ENCODE data around the gene TCF20.

The TCF20 gene

GRCh38 chr22:42283278-42284201 is 13.1 kb upstream of the TCF20 start:
- peak overlapping the region in 4 of 7 experiments; percentile 9 to 39 (median 26) for H3K4me3 ChIP-seq
- H3K27ac ChIP-seq: no peak overlapping the region

DNA sequence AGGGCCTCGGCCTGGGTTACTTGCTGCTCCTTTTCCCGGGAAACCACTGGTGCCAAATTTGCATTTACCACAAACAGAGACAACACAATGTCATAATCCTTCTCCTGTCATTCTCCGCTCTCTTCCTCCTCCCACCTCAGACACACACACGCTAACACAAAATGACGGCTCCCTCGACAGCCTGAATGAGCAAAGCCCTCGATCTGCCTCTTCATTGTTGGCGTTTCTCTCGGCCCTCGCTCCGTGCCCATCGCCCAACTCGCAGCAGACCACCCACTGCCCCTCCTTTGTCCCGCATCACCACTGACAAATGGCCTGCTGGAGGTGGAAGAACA is 12.5 kb upstream of the TCF20 start:
- H3K4me3 ChIP-seq: peak overlapping the region in 3 of 7 experiments; percentile 23 to 39 (median 30)
- no peak overlapping the region for H3K27ac ChIP-seq

DNA sequence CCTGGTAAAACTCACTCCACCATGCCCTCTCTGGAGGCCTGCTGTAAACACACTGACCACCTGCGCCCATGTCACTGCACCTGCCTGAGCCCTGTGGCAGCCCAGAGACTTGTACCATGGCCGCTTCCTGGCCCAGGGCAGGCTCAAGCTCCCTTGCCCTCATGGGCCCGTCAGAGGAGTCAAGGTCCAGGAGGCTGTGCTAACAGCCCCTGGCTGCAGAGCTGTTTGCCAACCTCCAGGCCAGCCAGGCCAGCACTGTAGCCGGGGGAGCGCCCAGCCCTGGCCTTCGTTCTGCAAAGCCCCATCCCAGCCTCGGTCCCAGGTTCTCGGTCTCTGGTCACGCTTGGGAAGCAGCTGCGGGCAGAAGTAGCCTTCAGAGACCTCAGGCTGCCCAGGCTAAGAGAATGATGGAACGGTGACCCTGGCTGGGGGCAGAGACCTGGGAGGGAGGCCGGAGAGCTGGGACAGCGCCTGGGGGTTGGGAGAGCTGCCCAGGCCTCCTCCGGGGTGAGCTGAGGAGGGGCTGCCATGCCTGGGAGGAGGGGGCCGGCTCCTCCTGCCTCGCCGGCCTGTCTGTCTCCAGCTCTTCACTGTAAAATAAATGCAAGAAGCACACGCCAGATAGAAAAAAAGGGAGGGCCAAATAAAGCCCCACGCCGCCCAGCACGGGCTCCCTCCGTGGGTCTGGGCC is 11.9 kb upstream of the TCF20 start:
- Histone ChIP-seq H3K4me3 (no peak overlapping the region), H3K27ac (no peak overlapping the region)

- no peak overlapping the region for H3K4me3 ChIP-seq
- no peak overlapping the region for H3K27ac ChIP-seq
Observed at GRCh38 chr22:42281706-42282251, 11.3 kb upstream of the TCF20 start.

- Histone ChIP-seq H3K27ac (no peak overlapping the region), H3K4me3 (no peak overlapping the region)
Observed at GRCh38 chr22:42281284-42281683, 10.8 kb upstream of the TCF20 start.

DNA sequence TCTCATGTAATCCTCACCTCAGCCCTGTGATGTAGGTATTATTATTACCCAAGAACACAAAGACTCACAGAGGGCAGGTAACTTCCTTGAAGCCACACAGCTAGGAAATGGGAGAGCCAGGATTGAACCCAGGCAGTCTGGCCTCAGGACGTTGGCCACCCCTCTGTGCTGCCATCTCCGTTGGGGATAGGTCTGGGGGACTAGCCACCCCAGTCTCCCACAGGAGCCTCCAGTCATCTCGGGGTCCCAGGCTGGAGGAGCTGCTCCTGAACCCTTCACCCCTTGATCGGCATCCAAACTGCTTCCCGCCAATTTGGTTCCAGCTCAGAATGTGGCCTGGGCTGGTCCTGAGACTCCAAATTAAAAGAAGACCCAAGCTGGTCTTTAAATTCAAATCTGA is 10.4 kb upstream of the TCF20 start:
- Histone ChIP-seq H3K4me3 (no peak overlapping the region), H3K27ac (no peak overlapping the region)

- H3K4me3 ChIP-seq: no peak overlapping the region
Observed at GRCh38 chr22:42280140-42280539, 9.7 kb upstream of the TCF20 start.

DNA sequence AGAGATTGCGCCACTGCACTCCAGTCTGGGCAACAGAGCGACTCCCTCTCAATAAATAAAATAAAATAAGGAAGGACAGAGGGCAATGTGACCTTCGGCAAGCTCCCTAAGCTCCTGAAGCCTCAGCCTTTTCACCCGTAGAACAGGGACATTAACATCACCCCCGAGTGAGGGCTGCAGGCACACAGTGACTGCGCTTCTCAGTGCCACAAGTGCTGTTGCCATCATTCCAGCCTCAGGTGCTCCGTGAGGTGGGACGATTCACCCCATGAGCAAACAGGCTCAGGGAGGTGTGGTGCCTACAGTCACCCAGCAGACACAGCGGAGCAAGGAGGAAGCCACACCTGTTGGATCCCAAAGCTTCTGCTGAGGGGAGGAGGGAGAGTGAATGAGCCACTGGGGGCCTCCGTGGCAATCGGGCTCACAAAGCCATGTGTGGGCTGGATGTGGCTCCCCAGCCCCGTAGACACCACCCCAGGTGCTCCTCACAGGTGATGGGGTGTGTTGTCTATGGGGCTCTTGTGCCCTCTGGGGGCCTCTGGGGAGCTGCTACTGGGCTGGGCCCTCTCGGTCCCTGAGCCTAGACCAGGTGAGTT is 9.1 kb upstream of the TCF20 start:
- H3K27ac ChIP-seq: no peak overlapping the region
- H3K4me3 ChIP-seq: no peak overlapping the region

More at GRCh38 chr22:42280140-42280539, 9.7 kb upstream of the TCF20 start:
- H3K27ac ChIP-seq: no peak overlapping the region

DNA sequence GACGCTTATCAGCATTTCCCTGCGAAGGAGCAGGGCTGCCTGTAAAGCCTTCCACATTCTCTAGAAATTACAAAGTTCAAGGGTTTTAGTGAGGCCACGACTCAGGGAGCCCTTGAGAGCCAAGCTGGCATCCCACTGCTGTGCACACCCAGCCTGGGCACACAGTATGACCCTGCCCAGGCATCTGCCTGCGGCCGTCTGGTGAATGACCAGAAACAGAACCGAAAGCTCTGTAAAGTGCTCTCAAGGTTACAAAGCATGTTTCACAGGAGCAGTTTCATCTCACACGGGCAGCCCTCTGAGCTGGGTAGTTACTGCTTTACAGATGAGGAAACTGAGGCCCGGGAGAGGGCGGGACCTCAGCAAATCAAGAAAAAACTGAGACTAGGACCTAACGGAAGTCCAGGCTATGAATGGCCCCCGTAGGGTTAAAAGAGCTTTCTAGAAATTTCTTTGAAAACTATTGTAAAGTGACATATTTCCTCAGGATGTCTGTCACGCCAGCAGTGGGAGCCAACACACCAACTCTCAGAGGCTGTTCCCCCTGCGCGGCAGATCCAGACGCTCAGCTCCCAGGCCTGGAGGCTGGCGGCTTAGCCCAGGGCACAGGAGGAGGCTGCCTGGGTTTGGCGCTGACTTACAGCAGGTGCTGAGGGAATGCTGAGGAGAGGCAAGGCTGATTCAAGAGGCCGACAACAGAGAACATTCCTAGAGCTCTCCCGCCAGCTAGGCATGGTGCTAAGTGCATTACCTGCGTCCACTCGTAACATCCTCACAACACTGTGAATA is 7.7 kb upstream of the TCF20 start:
- Histone ChIP-seq H3K27ac (no peak overlapping the region), H3K4me3 (no peak overlapping the region)

- Histone ChIP-seq H3K27ac (no peak overlapping the region), H3K4me3 (no peak overlapping the region)
Observed at GRCh38 chr22:42277232-42277753, 6.8 kb upstream of the TCF20 start.

- H3K27ac ChIP-seq: peak overlapping the region in 1 of 21 experiments; percentile 3
- H3K4me3 ChIP-seq: no peak overlapping the region
Observed at GRCh38 chr22:42275970-42276369, 5.5 kb upstream of the TCF20 start.

GRCh38 chr22:42275176-42275575 is 4.7 kb upstream of the TCF20 start:
- H3K4me3 ChIP-seq: no peak overlapping the region
- no peak overlapping the region for H3K27ac ChIP-seq

GRCh38 chr22:42273855-42274451 is 3.5 kb upstream of the TCF20 start:
- H3K27ac ChIP-seq: no peak overlapping the region

GRCh38 chr22:42272431-42272999 is 2.1 kb upstream of the TCF20 start:
- peak overlapping the region in 6 of 21 experiments; percentile 1 to 61 (median 20) for H3K27ac ChIP-seq
- H3K4me3 ChIP-seq: no peak overlapping the region

More at GRCh38 chr22:42273855-42274451, 3.5 kb upstream of the TCF20 start:
- no peak overlapping the region for H3K4me3 ChIP-seq

- peak overlapping the region in 7 of 21 experiments; percentile 1 to 61 (median 21) for H3K27ac ChIP-seq
- no peak overlapping the region for H3K4me3 ChIP-seq
Observed at GRCh38 chr22:42271906-42272305, 1.5 kb upstream of the TCF20 start.

DNA sequence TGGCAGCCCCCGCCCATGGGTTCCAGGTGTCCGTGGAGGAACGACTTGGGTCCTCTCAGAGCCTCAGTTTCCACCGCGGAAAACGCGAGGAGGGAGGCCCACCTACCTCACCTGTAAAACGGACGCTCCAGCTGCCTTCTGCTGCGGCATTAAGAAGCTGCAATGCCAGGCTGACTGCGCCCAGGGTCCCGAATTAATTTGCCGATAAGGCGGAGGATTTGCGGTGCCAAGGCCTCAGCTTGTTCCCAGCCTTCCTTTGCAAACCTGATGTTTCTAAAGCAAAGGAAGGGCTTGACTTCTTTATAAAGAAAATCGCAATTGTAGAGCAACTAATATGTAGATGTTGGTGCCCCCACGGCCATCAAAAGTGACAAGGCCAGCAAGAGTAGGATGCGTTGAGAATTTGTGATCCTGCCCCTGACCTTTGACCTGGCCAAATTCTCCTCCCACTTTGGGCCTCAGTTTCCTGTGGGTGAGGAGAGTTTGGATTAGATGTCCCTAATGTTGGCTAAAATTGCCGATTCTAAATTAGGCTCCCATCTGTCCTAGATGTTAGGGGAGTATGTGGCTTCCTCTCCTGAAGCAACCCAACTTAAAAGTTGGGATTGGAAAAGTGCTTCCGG is 849 bp upstream of the TCF20 start:
- H3K4me3 ChIP-seq: peak overlapping the region; percentile 95 to 99 (median 98)
- H3K27ac ChIP-seq: peak overlapping the region in 17 of 21 experiments; percentile 42 to 97 (median 74)

- Histone ChIP-seq H3K27ac (peak overlapping the region; percentile 43 to 97 (median 93)), H3K4me3 (peak overlapping the region; percentile 95 to 99 (median 98))
Observed at GRCh38 chr22:42270176-42270509, 310 bp downstream of the TCF20 start.
